ENCODE measurements around the gene KMT2D. TPM values are rescaled to one million over a fixed set of nuclear protein-coding genes. Genes with fewer than 3 reads are reported as not detected.

KMT2D gene
- total RNA-seq, 6 experiments from 2014 or later: 28.6 to 35.4 (median 33.3) TPM

DNA sequence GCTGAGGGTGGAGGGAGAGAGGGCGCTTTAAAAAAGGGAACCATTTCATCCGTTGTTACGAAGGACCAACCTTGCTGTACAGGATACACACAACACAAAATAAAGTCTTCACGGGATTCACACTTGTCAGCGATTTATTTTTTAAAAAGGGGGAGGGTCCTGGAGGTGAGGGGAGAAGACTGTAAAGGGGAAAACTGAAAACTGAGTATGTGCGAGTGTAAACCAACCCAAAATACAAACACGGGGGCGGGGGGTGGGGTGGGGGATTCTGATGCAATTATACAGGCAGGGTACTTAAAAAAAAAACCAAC lies 41.5 kb downstream of the KMT2D start:
- peak in 2 of 4 donors; percentile 6 to 30 for ATAC-seq
- TF ChIP-seq, protein P1, sequence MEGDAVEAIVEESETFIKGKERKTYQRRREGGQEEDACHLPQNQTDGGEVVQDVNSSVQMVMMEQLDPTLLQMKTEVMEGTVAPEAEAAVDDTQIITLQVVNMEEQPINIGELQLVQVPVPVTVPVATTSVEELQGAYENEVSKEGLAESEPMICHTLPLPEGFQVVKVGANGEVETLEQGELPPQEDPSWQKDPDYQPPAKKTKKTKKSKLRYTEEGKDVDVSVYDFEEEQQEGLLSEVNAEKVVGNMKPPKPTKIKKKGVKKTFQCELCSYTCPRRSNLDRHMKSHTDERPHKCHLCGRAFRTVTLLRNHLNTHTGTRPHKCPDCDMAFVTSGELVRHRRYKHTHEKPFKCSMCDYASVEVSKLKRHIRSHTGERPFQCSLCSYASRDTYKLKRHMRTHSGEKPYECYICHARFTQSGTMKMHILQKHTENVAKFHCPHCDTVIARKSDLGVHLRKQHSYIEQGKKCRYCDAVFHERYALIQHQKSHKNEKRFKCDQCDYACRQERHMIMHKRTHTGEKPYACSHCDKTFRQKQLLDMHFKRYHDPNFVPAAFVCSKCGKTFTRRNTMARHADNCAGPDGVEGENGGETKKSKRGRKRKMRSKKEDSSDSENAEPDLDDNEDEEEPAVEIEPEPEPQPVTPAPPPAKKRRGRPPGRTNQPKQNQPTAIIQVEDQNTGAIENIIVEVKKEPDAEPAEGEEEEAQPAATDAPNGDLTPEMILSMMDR (IDR thresholded peaks at IDR 0.05): no peak
- TF ChIP-seq POLR2A (IDR thresholded peaks at IDR 0.05): no peak
- peak overlapping the region; percentile 72 to 91 (median 88) for H3K27ac ChIP-seq
- intact Hi-C loops (cut with DNase I): no loop called here
- H3K27me3 ChIP-seq: no peaks in the 10 kb centered on the region
- H3K9me3 ChIP-seq: no peaks in the 10 kb centered on the region
- H3K36me3 ChIP-seq: peaks cover 0 to 28% (median 4%) of the 10 kb centered on the region in 4 donors
- H3K4me3 ChIP-seq: peak overlapping the region; percentile 84 to 95 (median 87)
- no peak for DNase-seq
- 2% methylated on average over 8 of the region's 8 CpGs for WGBS (ENCODE audit: insufficient coverage, low coverage, low lambda C conversion rate, missing lambda C conversion rate)
- H3K4me1 ChIP-seq: peaks cover 0 to 6% (median 2%) of the 10 kb centered on the region in 4 donors

DNA sequence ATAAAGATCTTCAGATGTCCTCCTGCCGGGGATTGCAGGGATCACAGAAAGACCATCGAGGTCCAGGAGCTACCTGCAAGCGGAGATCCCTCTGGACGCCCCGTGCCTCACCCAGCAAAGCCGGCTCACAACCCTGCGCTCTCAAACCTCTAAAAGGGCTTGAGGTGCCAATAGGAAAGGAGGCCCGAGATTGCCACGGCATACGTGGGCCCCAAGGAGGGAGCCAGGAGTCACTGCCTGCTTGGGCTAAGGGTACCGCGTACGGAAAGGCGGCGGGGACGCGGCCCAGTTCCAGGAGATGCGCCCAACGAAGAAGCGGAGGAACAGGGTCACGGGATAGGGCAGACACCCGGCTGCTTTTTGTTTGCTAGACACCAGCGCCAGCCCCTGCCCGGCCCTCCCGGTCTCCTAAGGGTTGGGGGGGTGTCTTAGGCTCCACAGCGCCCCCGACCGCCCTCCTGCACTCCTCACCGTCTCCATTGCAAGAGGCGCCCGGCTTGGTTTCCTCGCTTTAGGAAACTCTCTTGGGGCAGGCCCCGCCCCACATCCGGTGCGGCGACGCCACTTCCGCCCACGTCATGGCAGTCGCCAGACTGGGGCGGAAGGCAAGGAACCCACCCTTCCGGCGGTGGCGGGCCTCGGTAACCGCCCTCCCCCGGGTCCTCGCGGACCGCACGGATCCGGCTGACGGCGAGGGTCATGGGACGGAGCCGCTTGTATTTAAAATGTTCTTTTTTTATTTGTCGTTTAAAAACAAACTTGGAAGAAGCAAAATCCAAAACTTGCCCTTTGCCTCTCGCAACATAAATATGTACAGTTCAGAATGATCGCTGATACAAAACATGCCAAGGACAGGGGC lies 42.1 kb downstream of the KMT2D start, which contains the start of gene PRKAG1:
PRKAG1 (minus strand) TSS at position 516 of the 859 bp plus-strand sequence; CDS start at position 480, 36 bp downstream.
- ATAC-seq (peak; percentile 96 to 97 (median 96)), DNase-seq (peak; percentile 94 to 96 (median 96))
- H3K27me3 ChIP-seq: no peaks in the 10 kb centered on the region
- intact Hi-C loops (cut with DNase I): no loop called here
- peak within 1 kb of the TSS; percentile 72 to 91 (median 88) for H3K27ac ChIP-seq
- H3K36me3 ChIP-seq: peaks cover 0 to 23% (median 2%) of the 10 kb centered on the region in 4 donors
- WGBS (ENCODE audit: insufficient coverage, low coverage, low lambda C conversion rate, missing lambda C conversion rate): 2% methylated on average over 21 of the region's 59 CpGs
- TF ChIP-seq, protein P1 (IDR thresholded peaks at IDR 0.05): peak; percentile 20 to 56 (median 46)
- peak; percentile 94 for TF ChIP-seq POLR2A (IDR thresholded peaks at IDR 0.05)
- no peaks in the 10 kb centered on the region for H3K9me3 ChIP-seq
- H3K4me3 ChIP-seq: peak within 1 kb of the TSS; percentile 84 to 95 (median 87)
- H3K4me1 ChIP-seq: peaks cover 0 to 6% (median 2%) of the 10 kb centered on the region in 4 donors

DNA sequence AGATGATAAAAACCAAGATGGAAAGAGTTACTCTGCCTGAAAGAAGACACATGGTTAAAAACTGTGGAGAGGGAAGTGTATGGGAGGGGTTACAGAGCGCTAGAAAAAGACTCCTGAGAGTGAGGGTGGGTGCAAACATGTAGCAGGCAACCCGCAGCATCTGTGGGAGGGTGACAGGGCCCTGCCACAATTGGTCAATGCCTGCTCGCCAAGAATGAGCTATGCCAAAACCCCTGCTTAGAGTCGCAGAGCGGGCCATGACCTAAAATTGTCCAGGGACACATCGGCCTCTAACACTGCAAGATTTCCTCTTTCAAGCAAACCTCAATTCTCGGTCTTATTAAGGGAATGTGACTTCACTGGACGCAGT lies 42.7 kb downstream of the KMT2D start:
- Histone ChIP-seq H3K4me3 (peak overlapping the region; percentile 84 to 95 (median 87)), H3K9me3 (no peaks in the 10 kb centered on the region), H3K4me1 (peaks cover 0 to 6% (median 2%) of the 10 kb centered on the region in 4 donors), H3K27ac (peak overlapping the region; percentile 72 to 91 (median 88)), H3K27me3 (no peaks in the 10 kb centered on the region), H3K36me3 (peaks cover 0 to 16% (median 2%) of the 10 kb centered on the region in 4 donors)
- WGBS (ENCODE audit: insufficient coverage, low coverage, low lambda C conversion rate, missing lambda C conversion rate): 0% methylated on average over 8 of the region's 8 CpGs
- TF ChIP-seq POLR2A (IDR thresholded peaks at IDR 0.05): no peak
- TF ChIP-seq, protein P1 (IDR thresholded peaks at IDR 0.05): peak in 1 of 4 donors; percentile 3
- intact Hi-C loops (cut with DNase I): no loop called here
- ATAC-seq (peak in 3 of 4 donors; percentile 3 to 8 (median 4)), DNase-seq (peak in 1 of 3 donors; percentile 28)

DNA sequence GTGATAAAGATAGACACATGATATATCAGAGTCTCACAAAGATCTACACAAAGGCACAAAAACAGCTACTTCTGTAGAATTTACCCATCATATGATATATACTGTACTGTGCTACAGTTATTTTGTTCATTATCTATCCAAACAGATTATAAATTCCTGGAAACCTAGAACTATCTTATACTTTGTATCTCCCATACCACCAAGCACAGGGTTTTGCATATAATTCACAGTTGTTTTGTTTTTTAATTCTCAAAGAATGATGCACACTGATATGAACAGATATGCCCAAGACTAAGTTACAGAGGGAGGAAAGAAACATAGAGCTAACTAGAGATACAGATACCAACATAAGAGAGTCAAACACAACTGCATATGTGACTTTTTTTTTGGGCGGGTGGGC lies 45.4 kb downstream of the KMT2D start:
- intact Hi-C loops (cut with DNase I): no loop called here
- Histone ChIP-seq H3K9me3 (no peaks in the 10 kb centered on the region), H3K4me1 (peaks cover 0 to 6% (median 2%) of the 10 kb centered on the region in 4 donors), H3K36me3 (peaks cover 0 to 17% (median 10%) of the 10 kb centered on the region in 4 donors), H3K27me3 (no peaks in the 10 kb centered on the region), H3K4me3 (no peak overlapping the region), H3K27ac (no peak overlapping the region)
- no peak for TF ChIP-seq POLR2A (IDR thresholded peaks at IDR 0.05)
- TF ChIP-seq, protein P1 (IDR thresholded peaks at IDR 0.05): no peak
- WGBS (ENCODE audit: insufficient coverage, low coverage, low lambda C conversion rate, missing lambda C conversion rate): 83% methylated on average over 1 of the region's 1 CpG
- ATAC-seq (no peak), DNase-seq (no peak)
